Fibroblast of peridontal ligament (primary cell): Measurements from ENCODE around the gene PROZ.

Experiments used
- DNase-seq: peaks from one replicate; pipeline ENCODE4 v3.0.0-alpha.2; 2010; ENCODE audit errors: extremely low read depth

Gene PROZ

DNA sequence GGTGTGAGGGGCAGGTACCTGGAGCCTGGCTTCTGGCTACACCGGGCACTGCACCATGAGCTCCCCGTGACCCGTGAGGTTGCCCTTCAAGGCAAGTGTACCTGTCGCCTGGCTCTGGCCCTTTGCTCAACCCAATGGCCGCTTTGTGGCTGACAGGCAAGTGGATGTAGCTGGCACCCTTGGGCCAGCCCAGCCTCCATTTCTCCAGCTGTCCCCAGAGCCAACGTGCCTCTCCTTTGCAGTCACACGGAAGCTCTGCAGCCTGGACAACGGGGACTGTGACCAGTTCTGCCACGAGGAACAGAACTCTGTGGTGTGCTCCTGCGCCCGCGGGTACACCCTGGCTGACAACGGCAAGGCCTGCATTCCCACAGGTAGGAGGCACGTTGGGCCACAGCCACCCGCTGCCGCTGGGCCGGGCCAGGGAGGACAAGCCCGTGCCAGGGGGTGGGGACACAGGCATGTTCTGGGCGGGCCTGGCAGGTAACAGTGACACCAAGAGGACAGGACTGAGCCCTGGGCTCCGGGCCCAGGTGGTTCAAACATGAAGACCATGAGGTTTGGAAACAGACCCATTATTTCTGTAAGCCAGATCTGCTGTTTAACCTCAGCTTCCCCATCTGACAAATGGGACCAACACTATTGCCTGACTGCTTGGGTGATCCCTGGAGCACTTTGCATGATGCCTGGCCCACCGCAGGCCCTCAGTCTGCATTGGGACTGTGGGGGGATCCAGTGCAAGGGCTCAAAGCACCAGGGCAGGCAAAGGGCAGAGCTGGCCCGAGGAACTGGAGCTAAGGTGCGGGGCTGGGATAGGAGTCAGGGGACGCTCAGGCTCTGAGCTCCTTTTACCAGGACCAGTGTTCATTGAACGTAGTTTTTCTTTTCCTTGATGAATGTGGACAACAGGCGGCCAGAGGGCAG lies 17.5 kb upstream of the PROZ start:
- no peak for DNase-seq

DNA sequence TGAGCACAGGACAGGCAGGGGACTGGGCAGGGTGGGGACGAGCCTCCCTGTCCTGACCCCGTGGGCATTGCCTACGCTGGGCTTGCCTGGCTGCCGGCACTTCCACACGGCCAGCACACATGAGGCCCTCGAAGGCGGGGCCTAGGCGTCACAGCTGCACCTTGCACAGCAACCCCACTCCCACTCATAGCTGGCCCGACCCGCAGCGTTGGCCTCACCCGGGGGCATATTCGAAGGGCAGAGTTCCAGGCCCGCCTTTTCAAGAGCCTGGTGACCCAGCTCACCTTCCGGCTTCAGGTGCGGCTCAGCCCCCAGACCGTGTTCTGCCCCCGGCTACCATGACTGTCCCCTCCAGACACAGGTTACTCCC lies 16.9 kb upstream of the PROZ start:
- DNase-seq: no peak

DNA sequence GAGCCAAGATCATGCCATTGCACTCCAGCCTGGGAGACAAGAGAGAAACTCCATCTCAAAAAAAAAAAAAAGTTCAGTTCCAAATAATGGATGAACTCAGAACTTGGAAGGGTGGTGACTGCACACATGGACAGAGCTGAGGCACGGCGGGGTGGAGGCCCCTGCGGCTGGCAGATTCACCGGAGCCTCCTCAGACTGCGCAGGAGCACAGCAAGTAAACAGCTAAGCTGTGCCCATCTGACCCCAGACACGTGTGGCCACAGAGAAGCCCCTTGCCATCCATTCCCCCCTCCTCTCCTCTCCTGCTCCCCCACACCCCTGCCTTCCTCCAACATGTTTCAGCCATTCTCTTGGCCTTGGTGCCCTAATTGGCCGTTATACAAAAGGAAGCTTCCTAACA lies 15.6 kb upstream of the PROZ start:
- no peak for DNase-seq

DNA sequence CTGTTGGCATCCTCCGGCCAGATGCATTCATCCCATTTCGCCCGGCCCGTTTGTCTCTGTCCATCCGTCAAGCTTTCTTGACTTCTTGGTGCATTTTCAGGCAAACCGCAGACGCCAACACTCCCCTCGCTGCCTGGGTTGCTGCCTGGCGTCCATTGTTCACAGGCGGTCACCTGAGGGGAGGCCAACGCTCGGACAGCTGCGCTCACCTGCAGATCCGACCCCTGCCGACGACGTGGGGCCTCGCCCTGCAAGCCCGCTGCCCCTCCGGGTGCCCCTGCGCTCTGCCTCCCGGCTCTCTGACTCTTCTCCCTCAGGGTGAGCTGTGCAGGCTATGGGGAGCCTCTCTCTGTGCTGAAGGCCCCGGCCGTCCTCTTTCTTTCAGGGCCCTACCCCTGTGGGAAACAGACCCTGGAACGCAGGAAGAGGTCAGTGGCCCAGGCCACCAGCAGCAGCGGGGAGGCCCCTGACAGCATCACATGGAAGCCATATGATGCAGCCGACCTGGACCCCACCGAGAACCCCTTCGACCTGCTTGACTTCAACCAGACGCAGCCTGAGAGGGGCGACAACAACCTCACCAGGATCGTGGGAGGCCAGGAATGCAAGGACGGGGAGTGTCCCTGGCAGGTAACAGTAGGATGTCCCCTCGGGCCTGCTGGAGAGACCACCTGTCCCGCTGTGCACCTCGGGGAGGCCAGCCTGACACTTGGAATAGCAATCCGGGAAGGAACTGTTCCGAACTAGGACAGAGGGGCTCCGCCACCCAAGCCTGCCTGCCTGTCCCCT lies 14.8 kb upstream of the PROZ start:
- no peak for DNase-seq

DNA sequence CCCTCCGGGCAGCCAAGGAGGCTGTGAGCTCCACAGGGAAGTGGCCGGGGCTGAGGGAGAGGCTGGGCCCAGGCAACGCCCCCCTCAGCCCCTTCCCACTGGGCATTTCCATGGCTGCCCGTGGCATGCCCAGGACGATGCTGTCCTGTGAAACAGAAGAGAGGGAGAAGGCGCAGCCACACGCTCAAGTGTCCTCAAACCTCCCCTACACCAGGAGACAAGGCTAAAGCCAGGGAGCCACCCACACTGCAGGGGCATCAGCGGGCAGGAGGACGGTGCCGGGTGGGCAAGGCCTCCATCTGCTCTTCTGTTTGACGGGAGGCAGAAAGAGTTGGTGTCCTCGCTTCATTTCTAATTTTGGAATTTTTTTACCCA lies 14.2 kb upstream of the PROZ start:
- no peak for DNase-seq

DNA sequence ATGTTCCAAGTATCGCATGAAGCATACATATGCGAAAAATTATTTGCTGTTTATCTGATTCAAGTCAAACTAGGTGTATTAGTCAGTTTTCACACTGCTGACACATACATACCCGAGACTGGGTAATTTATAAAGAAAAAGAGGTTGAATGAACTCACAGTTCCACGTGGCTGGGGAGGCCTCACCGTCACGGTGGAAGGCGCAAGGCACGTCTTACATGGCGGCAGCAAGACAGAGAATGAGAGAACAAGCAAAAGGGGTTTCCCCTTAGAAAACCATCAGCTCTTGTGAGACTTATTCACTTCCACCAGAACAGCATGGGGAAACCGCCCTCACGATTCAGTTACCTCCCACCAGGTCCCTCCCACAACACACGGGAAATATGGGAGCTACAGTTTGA lies 13.0 kb upstream of the PROZ start:
- no peak for DNase-seq

DNA sequence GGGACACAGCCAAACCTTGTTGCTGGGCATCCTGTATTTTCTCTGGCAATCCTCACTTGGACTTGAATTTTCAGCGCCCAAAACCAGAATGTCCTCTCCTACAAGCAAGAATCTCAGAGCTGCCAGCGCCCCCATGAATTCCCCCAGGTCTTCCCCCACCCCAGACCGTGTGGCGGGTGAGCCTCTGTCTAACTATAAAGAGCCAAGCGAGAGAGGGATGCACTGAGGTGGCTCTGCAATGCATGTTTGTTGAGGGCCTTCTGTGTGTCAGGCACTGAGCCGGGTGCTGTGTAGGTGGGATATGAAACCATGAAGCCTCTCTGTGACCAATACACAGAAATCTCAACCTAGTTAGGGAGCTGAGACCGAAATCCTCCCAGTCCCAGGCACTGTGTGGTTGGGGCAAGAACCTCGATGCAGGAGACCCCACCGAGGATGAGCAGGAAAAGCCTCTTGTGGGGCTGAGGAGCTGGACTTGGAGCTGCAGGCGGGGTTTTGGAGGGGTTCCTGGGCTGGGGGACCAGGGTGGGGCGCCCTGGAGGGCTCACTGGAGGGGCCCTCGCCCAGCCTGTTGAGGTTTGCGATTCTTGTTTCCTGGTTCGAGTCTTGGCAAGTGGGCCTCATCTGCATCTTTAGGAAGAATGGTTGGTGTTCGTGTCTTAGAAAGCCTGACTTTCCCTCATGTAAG lies 12.4 kb upstream of the PROZ start:
- DNase-seq: no peak

DNA sequence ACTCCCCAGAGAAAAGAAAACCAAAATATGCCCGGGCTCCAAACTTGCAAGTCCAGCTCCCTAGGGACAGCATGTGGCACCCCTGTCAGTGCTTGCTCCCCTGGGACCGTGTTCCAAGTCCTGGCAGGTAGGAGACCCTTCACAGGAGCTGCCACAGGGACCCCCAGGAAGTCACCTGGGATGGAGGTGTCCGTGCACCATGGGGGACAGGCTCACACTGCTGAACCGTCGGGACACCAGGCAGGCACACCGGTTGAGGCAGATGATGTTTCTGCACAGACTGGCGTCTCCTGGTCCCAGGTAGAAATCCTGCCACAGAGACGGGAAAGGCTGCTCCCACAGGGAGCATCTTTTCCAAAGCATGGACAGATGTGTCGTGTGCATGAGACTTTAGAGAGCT lies 11.7 kb upstream of the PROZ start:
- DNase-seq: no peak

DNA sequence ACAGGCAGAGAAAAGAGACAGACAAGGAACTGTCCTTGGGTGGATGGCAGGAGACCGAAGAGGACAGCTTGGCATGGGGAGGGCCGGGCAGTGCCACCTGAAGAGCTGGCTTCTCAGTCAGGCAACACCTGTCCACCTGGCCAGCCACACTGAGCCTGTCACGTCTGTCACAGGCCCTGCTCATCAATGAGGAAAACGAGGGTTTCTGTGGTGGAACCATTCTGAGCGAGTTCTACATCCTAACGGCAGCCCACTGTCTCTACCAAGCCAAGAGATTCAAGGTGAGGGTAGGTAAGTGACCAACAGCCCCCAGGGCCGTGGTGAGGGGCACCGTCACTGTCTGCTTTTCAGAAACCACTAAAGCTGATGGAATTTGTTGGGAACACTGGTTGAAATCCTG lies 11.2 kb upstream of the PROZ start:
- DNase-seq: no peak

DNA sequence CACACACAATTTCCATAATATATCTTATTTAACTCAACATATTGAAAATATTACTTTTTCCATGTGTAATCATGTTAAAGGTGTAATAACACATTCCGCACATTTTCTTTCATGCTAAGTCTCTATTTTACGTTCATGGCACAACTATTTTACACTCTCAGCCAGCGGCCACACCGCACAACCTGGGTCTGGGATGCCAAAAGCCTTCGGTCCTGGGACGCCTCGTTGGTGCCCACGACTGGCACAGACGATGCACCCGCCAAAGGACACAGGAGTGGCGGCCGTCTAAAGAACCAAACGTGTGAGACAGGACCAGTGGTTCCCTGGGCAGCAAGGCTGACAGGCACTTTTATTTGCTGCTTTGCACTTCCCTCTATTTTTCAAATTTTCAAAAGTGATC lies 10.0 kb upstream of the PROZ start:
- DNase-seq: no peak

DNA sequence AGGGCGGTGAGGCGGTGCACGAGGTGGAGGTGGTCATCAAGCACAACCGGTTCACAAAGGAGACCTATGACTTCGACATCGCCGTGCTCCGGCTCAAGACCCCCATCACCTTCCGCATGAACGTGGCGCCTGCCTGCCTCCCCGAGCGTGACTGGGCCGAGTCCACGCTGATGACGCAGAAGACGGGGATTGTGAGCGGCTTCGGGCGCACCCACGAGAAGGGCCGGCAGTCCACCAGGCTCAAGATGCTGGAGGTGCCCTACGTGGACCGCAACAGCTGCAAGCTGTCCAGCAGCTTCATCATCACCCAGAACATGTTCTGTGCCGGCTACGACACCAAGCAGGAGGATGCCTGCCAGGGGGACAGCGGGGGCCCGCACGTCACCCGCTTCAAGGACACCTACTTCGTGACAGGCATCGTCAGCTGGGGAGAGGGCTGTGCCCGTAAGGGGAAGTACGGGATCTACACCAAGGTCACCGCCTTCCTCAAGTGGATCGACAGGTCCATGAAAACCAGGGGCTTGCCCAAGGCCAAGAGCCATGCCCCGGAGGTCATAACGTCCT lies 9.4 kb upstream of the PROZ start:
- DNase-seq: no peak

DNA sequence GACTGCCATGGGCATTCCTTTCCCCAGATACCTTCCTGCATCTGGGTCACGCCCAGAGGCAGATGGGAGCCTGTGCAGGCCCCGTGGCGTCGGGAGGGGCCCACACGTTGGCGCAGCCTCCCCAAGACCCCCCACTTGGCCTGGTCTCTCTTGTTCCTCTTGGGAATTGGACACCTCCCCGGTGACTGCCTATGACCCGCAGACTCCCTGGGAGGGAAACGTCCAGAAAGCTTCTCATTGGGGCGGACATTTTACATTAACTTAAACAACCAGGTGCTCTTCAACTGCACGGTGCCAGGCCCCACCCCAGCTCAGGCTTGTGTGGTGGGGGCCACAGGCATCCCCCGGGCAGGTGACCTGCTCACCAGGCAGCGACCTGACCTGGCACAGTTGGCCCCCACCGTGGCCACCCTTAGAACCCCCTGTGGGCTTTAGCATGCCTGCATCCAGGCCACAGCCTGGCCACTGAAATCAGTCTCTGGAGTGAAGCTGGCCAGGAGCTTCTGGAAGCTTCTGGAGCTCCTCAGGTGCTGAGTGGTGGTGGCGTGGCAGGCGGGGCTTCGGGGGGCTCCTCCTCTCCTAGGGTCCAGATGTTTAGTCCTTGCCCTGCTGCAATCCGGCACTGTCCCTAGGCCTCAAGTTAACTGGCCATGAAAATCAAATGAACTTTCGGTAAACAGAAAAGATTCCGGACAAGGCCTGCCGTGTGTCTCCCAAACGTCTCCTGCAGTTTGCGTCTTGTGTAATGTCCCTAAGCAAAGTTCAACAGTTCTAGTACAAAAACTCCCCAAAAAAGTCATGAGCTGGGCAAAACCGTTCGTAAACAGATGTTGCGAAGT lies 8.5 kb upstream of the PROZ start:
- no peak for DNase-seq

DNA sequence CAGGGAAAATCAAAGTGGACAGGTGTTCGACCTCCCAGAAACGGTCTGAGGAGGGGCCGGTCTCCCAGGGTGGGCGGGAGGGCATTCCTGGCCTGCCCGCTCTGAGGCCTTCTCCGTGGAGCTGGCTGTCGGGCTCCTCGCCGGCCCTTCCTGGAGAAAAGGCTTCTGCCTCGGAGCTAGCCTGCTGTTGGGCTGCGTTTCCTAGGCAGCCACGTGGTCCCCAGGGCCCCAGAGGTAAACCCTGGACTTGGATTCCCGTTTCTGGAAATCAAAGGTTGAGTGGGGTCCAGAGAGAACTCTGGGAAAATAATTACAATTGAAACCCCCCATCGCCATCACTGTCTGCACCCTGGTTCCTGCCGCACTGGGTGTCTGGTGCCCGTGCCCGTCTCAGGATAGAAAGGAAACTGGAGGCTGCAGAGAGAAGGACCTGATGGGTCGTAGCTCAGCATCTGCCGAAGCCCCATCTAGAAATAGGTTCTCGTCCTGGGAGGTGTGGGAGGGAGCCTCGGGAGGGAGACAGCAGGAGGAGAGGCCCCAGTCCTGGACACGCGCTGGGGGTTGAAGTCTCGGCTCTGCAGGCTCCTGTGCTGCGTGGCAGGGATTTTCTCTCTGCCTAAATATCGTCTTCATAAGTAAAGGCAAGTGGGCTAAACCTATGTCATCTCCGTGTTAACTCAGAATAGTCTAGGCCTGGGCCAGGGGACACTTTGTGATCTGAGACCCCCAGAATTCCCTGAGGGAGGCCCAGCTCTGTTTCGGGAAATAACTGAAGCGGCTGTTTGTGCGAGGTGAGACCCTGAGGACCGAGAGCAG lies 7.7 kb upstream of the PROZ start:
- DNase-seq: no peak

DNA sequence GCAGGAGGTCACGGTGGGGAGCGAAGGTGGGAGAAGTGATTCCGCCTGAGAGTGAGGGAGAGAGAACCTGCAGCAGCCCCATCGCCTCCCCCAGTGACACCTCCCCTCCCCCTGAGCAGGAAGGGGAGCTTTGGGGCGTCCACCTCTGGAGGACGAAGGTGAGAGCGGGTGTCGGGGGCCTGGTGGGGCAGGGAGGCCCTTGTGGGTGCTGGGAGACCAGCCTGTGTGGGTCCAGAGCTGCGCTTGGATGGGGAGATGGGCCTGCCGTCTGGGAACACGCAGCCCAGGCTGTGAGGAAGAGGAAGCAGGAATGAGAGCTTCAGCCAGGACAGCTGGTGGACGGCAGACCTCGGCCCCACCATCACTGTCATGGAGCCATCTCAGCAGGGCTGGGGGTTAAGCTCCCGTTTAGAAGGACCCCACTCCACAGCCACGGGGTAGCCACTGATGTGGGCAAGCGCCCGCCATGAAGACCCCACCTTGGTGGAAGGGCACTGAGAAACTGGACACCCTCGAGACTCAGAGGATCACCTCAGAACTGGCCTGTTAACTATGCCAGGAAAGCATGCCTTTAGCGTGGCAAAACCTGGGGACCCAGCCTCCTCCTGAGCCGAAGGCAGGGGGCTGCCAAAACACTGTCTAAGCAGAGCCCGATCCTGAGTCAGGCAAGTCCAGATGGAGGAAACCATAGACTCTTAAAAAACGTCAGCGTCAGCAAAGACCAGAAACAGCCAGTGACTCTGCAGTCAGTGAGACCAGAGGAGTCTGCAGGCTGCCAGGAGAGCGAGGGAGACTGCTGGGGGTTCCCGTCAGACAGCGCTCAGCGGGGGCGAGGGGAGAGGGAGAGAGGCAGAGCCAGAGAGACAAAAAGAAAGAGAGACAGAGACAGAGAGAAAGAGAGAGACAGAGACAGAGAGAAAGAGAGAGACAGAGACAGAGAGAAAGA lies 6.4 kb upstream of the PROZ start:
- peak; percentile 73 for DNase-seq

DNA sequence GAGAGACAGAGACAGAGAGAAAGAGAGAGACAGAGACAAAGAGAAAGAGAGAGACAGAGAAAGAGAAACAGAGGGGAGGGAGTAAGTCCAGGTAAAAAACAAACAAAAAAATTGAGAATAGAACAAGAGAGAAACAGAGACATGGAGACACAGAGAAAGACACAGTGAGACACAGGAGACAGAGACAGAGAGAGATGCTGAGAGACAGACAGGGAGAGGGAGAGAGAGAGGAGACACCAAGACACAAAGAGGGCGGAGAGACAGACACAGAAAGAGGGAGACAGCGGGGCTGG lies 5.8 kb upstream of the PROZ start:
- peak; percentile 35 for DNase-seq

DNA sequence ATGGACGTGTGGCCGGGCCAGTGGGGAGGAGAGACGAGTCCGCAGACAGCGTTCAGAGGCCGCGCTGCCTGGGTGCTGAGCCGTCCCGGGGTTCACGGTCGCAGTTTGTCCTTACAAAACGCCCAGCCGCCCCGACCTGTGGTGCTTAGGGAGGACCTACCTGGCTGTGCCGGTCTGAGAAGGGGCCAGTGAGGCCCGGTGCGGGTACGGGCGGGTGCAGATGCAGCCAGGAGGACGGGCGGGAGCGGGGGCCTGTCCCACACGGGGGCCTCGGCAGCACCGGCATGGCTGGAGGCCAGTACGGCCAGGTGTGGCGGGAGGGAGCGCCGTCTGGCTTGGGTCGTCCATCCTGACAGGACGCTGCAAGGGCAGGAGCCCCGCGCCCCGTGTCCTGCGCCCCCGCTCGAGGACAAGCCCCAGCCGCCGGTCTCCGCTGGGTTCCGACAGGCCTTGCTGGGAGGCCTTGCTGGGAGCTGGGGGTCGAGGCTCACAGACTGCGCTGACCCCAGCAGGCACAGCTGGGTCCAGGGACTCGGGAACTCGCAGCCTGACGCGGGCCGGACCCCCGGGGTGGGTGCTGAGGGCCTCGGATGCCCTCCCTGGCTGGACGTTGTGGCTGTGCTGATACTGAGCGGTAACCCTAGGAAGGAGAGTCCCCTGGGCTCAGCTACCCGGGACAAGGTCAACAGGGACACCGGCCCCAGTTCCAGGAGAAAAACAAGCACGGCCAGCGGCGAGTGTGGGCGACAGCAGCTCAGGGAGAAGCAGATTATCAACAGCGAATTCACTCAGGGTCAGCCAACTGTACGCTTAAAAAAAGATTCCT lies 5.3 kb upstream of the PROZ start:
- peak; percentile 3 for DNase-seq

DNA sequence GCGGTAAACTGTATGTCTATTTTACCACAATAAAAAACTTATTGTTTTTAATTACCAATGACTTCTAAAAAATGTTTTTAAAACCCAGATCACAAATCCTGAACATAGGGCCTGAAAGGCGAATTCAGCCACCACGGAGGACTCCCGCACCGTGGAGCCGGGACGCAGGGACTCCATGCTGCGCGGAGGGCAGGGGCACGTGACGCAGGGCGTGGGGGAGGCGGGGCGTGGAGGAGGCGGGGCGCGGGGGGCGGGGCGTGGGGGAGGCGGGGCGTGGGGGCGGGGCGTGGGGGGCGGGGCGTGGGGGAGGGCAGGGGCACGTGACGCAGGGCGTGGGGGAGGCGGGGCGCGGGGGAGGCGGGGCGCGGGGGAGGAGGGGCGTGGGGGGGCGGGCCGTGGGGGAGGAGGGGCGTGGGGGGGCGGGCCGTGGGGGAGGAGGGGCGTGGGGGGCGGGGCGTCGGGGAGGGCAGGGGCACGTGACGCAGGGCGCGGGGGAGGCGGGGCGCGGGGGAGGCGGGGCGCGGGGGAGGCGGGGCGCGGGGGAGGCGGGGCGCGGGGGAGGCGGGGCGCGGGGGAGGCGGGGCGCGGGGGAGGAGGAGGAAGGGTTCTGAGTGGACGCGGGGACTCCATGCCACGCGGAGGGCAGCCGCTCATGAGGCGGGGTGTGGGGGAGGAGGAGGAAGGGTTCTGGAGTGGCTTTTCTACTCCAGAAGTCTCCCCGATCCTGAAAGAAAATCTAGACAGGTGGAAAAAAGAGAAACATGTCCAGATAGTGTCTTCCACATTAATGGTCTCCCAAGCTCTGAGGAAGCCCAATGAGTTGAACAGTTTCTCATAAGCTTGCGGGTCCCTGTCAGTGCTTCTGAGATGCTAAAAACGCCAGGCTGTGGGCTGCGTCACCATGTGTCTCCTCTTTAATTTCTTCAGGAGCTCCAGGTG lies 4.4 kb upstream of the PROZ start:
- DNase-seq: peak; percentile 67

DNA sequence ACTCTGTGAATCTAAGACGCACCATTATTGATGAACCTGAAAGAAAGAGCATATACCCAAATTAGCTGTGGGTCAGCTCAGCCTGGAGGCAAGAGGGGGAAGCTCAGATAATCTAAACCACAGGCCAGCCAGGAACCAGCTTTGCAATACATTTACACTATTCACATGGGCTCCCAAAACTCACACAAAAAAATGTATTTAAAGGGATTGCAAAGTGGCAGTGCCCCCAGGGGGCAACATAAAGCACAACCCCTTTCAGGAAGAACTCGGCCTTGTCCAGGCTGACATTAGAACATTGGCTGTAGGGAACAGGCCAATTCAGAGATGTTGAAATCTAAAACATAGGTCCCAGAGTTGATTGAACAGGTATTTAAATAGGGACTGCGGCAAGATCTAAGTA lies 3.2 kb upstream of the PROZ start:
- peak; percentile 29 for DNase-seq
